Measurements from ENCODE around the gene TMEM186.

GRCh38 chr16:8797364-8798173 lies at the start of gene TMEM186, which contains the start of gene PMM2:
- TF ChIP-seq CTCF (IDR thresholded peaks at IDR 0.05) (no peak), POLR2A (IDR thresholded peaks at IDR 0.05) (peak in 1 of 2 donors; percentile 71)
